OCI-LY3 (cell line): Measurements from ENCODE around the gene ARL10.

Experiments used
- H2AFZ ChIP-seq: fragments of 200-600, 300-600 bp; shearing (Covaris generic); 2 replicates; pipeline ENCODE4 v1.6.0; 2014; ENCODE audit warnings: antibody characterized with exemption, low read depth, low read length
- H3K27ac ChIP-seq: fragments of 200-600, 300-600 bp; sonication (generic); 2 replicates; pipeline ENCODE4 v1.5.1; 2014; ENCODE audit warnings: mild to moderate bottlenecking, low read length, moderate library complexity, mixed read lengths
- H3K27me3 ChIP-seq: fragments of 200-600, 300-600 bp; sonication (generic); 2 replicates; pipeline ENCODE4 v1.6.1; 2014; ENCODE audit warnings: low read depth, low read length, mixed read lengths
- H3K36me3 ChIP-seq: fragments of 200-600, 300-600 bp; sonication (generic); replicated peaks from 2 replicates; pipeline ENCODE3; 2014; ENCODE audit warnings: low read depth, low read length, mixed read lengths
- H3K4me1 ChIP-seq: fragments of 300-600, 200-600 bp; sonication (generic); 2 replicates; pipeline ENCODE4 v1.6.1; 2014; ENCODE audit warnings: low read length, mixed read lengths
- H3K4me2 ChIP-seq: fragments of 200-600, 300-600 bp; sonication (generic); 2 replicates; pipeline ENCODE4 v1.6.1; 2014; ENCODE audit warnings: low read length, mixed read lengths
- H3K4me3 ChIP-seq: fragments of 300-600, 200-600 bp; sonication (generic); 2 replicates; pipeline ENCODE4 v1.5.1; 2014; ENCODE audit warnings: antibody characterized with exemption, mild to moderate bottlenecking, low read length, moderate library complexity
- H3K79me2 ChIP-seq: fragments of 300-600, 200-600 bp; shearing (Covaris generic); 2 replicates; pipeline ENCODE4 v1.6.1; 2014; ENCODE audit warnings: mild to moderate bottlenecking, low read length, mixed read lengths
- H3K9ac ChIP-seq: fragments of 300-600, 200-600 bp; shearing (Covaris generic); 2 replicates; pipeline ENCODE4 v1.6.0; 2014; ENCODE audit warnings: mild to moderate bottlenecking, low read length, moderate library complexity
- H3K9me3 ChIP-seq: fragments of 200-600, 300-600 bp; shearing (Covaris generic); 2 replicates; pipeline ENCODE4 v1.6.1; 2014; ENCODE audit warnings: low read length, mixed read lengths; ENCODE audit not compliant: insufficient read depth
- H4K20me1 ChIP-seq: fragments of 200-600, 300-600 bp; sonication (generic); 2 replicates; pipeline ENCODE4 v1.6.1; 2016; ENCODE audit warnings: low read length, mixed read lengths; ENCODE audit not compliant: insufficient read depth
- CTCF ChIP-seq: fragments of 200-600, 300-600 bp; sonication (generic); IDR thresholded peaks from 2 replicates; pipeline ENCODE4 v1.5.1; 2014; ENCODE audit warnings: antibody characterized with exemption, low read length, low read depth
- EZH2phosphoT487 ChIP-seq: fragments of 200-600 bp; shearing (Covaris generic); IDR thresholded peaks from 2 replicates; pipeline ENCODE4 v1.6.1; 2018; ENCODE audit warnings: antibody characterized with exemption, mixed run types, low read depth

ARL10 gene

GRCh38 chr5:176426876-176427275, 61.6 kb downstream of the ARL10 start:
- Histone ChIP-seq H3K4me2 (no peak overlapping the region), H3K4me3 (no peak overlapping the region), H3K4me1 (no peaks in the 10 kb centered on the region), H3K9me3 (0 out of 2 replicates have a peak, but pooled peaks cover 3% of the 10 kb centered on the region), H3K36me3 (no peaks in the 10 kb centered on the region), H3K79me2 (no peaks in the 10 kb centered on the region), H3K27ac (no peak overlapping the region), H3K27me3 (no peaks in the 10 kb centered on the region), H2AFZ (no peak overlapping the region), H4K20me1 (no peaks in the 10 kb centered on the region), H3K9ac (no peak overlapping the region)
- no peak for TF ChIP-seq CTCF
- TF ChIP-seq EZH2phosphoT487 = no peak

GRCh38 chr5:176427971-176428370, 62.7 kb downstream of the ARL10 start:
- Histone ChIP-seq H3K9ac (no peak overlapping the region), H3K27ac (no peak overlapping the region), H3K4me3 (no peak overlapping the region), H3K4me2 (no peak overlapping the region), H3K79me2 (no peaks in the 10 kb centered on the region), H3K9me3 (0 out of 2 replicates have a peak, but pooled peaks cover 3% of the 10 kb centered on the region), H3K27me3 (no peaks in the 10 kb centered on the region), H3K36me3 (no peaks in the 10 kb centered on the region), H2AFZ (no peak overlapping the region), H4K20me1 (no peaks in the 10 kb centered on the region), H3K4me1 (no peaks in the 10 kb centered on the region)
- no peak for TF ChIP-seq EZH2phosphoT487
- TF ChIP-seq CTCF = no peak

GRCh38 chr5:176429972-176430371, 64.7 kb downstream of the ARL10 start:
- H3K79me2 ChIP-seq = no peaks in the 10 kb centered on the region
- H3K36me3 ChIP-seq = no peaks in the 10 kb centered on the region
- no peaks in the 10 kb centered on the region for H4K20me1 ChIP-seq
- H3K4me2 ChIP-seq = no peak overlapping the region
- H3K4me3 ChIP-seq = no peak overlapping the region
- no peaks in the 10 kb centered on the region for H3K4me1 ChIP-seq
- no peak overlapping the region for H2AFZ ChIP-seq
- no peaks in the 10 kb centered on the region for H3K27me3 ChIP-seq
- no peak overlapping the region for H3K9ac ChIP-seq
- 0 out of 2 replicates have a peak, but pooled peaks cover 3% of the 10 kb centered on the region for H3K9me3 ChIP-seq
- H3K27ac ChIP-seq = no peak overlapping the region
- TF ChIP-seq EZH2phosphoT487 (no peak), CTCF (no peak)
